HFFc6 (cell line): ENCODE measurements around the gene C1orf122. TPM values are rescaled to one million over a fixed set of nuclear protein-coding genes. Genes with fewer than 3 reads are reported as not detected.

Experiments
- DNase-seq: peaks from one replicate; pipeline ENCODE4 v3.0.0-alpha.2; 2018
- H3K27ac Mint-ChIP-seq: 2 replicates; pipeline ENCODE4 v1.8.0; 2020; ENCODE audit warnings: mild to moderate bottlenecking, mixed read lengths
- H3K27me3 Mint-ChIP-seq: 2 replicates; pipeline ENCODE4 v1.8.0; 2021; ENCODE audit warnings: mild to moderate bottlenecking, moderate library complexity, mixed read lengths; ENCODE audit not compliant: insufficient read depth
- H3K36me3 Mint-ChIP-seq: 2 replicates; pipeline ENCODE4 v1.8.0; 2021; ENCODE audit warnings: low read depth, mixed read lengths
- H3K4me1 Mint-ChIP-seq: 2 replicates; pipeline ENCODE4 v1.8.0; 2020; ENCODE audit warnings: low read depth, mixed read lengths
- H3K4me3 Mint-ChIP-seq: 2 replicates; pipeline ENCODE4 v1.8.0; 2020; ENCODE audit warnings: mild to moderate bottlenecking, moderate library complexity, mixed read lengths
- H3K9me3 Mint-ChIP-seq: 2 replicates; pipeline ENCODE4 v1.8.0; 2020; ENCODE audit warnings: mild to moderate bottlenecking, mixed read lengths
- total RNA-seq, 6 experiments: library from RNA; stranded (reverse); fragmentation: NEBNext Ultra II Directional; extraction: Animal tissue kit (Norgen Biotek cat#: 25700); gene quantifications; 2 replicates in 1 of 6; 3 replicates in 5 of 6; pipeline ENCODE4 v1.2.3, GENCODE V29; 2021
- TF ChIP-seq, protein P1 (sequence below): fragments of 200-600 bp; sonication (generic); IDR thresholded peaks from 2 replicates; pipeline ENCODE4 v1.5.0; 2021; ENCODE audit warnings: antibody characterized with exemption, mild to moderate bottlenecking

Gene C1orf122
- total RNA-seq, 6 experiments from 2014 or later = 60.6 to 97.1 (median 68.2) TPM

GRCh38 chr1:37778654-37779053 lies 28.9 kb upstream of the C1orf122 start:
- Mint-ChIP-seq H3K27ac (no peak overlapping the region), H3K4me3 (no peak overlapping the region), H3K36me3 (no peaks in the 10 kb centered on the region), H3K4me1 (no peaks in the 10 kb centered on the region), H3K9me3 (peaks cover 6% of the 10 kb centered on the region; the same call in 1 of the 2 replicates), H3K27me3 (peaks cover 20% of the 10 kb centered on the region)
- DNase-seq = no peak
- TF ChIP-seq, protein P1, sequence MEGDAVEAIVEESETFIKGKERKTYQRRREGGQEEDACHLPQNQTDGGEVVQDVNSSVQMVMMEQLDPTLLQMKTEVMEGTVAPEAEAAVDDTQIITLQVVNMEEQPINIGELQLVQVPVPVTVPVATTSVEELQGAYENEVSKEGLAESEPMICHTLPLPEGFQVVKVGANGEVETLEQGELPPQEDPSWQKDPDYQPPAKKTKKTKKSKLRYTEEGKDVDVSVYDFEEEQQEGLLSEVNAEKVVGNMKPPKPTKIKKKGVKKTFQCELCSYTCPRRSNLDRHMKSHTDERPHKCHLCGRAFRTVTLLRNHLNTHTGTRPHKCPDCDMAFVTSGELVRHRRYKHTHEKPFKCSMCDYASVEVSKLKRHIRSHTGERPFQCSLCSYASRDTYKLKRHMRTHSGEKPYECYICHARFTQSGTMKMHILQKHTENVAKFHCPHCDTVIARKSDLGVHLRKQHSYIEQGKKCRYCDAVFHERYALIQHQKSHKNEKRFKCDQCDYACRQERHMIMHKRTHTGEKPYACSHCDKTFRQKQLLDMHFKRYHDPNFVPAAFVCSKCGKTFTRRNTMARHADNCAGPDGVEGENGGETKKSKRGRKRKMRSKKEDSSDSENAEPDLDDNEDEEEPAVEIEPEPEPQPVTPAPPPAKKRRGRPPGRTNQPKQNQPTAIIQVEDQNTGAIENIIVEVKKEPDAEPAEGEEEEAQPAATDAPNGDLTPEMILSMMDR = no peak

DNA sequence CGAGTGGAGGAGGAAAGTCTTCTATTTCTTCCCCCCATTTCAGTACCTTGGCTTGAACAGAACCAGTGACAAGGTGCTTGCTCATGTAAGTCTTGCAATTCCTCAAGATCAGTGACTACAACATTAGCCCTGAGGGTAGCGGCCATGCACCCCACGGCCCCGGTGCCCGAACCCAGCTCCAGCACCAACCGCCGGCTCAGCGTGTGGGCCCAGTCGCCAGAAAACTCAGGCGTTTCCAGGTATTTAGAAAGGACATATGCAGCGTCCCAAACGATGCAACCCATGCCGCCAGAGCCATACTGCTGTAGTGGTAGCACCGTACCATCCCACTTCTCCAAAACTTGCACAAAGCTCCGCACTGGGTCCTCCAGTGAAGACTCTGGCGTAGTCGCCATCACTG lies 25.1 kb upstream of the C1orf122 start:
- TF ChIP-seq, protein P1 = no peak
- no peak overlapping the region for H3K27ac Mint-ChIP-seq

GRCh38 chr1:37792943-37793686 lies 14.5 kb upstream of the C1orf122 start:
- Mint-ChIP-seq H3K4me1 (peaks cover 16% of the 10 kb centered on the region), H3K4me3 (peak overlapping the region; percentile 26; the same call in 1 of the 2 replicates), H3K9me3 (no peaks in the 10 kb centered on the region), H3K27me3 (peaks cover 6% of the 10 kb centered on the region; the same call in 1 of the 2 replicates), H3K27ac (no peak overlapping the region), H3K36me3 (no peaks in the 10 kb centered on the region)
- no peak for DNase-seq
- TF ChIP-seq, protein P1 = no peak

More for the DNA sequence above, 25.1 kb upstream of the C1orf122 start:
- Mint-ChIP-seq H3K4me3 (no peak overlapping the region), H3K36me3 (no peaks in the 10 kb centered on the region), H3K4me1 (no peaks in the 10 kb centered on the region), H3K9me3 (no peaks in the 10 kb centered on the region), H3K27me3 (peaks cover 24% of the 10 kb centered on the region)
- DNase-seq = no peak

- TF ChIP-seq, protein P1 = no peak
- H3K4me3 Mint-ChIP-seq = peak within 1 kb of the TSS; percentile 79
- no peaks in the 10 kb centered on the region for H3K36me3 Mint-ChIP-seq
- H3K9me3 Mint-ChIP-seq = no peaks in the 10 kb centered on the region
- peaks cover 6% of the 10 kb centered on the region; the same call in 1 of the 2 replicates for H3K27me3 Mint-ChIP-seq
- peaks cover 19% of the 10 kb centered on the region for H3K4me1 Mint-ChIP-seq
- no peak within 1 kb of the TSS for H3K27ac Mint-ChIP-seq
- DNase-seq = peak; percentile 9
Measured at GRCh38 chr1:37793773-37794371, 13.7 kb upstream of the C1orf122 start, which contains the start of gene MANEAL. TSS of gene MANEAL (plus strand) at chr1:37793847. CDS start at chr1:37794183, 336 bp downstream.

DNA sequence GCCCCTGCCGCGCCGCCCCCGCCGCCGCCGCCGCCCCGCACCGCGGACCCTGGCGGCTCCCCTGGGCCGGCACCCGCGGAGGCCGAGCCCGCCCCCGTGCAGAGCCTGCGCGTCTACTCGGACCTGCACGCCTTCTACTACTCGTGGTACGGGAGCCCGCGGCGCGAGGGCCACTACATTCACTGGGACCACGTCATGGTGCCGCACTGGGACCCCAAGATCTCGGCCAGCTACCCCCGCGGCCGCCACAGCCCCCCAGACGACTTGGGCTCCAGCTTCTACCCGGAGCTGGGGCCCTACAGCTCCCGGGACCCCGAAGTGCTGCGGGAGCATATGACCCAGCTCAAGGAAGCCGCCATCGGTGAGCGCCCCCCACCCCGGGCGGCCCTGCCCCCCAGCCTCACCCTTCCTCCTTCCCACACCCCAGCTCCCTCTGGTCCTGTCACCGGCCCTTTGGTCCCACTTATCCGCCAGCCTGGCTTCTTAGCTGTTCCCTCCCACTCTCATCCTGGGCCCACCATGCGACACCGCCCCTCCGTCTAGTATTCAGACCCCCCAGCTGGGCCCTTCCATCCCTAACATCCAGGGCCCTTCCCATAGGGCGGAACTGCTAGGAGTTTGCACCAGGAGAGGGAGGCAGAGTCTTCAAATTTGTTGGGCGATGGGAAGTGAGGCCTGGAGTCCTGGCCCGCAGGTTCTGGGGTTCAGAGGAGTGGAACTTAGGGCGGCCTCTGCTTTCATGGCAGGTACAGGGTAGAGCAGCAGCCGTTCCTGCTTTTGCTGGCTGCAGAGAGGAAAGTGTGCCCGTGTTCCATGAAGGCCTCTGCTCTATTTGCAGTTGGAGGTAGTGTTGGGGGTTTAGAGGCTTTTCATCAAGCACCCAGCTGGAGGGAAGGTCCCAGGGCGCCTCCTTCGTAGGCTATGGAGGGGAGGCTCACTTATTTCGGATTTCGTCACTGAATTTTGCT lies 12.9 kb upstream of the C1orf122 start:
- Mint-ChIP-seq H3K27ac (no peak overlapping the region), H3K4me3 (peak overlapping the region; percentile 79), H3K9me3 (no peaks in the 10 kb centered on the region), H3K4me1 (peaks cover 19% of the 10 kb centered on the region), H3K27me3 (peaks cover 6% of the 10 kb centered on the region; the same call in 1 of the 2 replicates), H3K36me3 (no peaks in the 10 kb centered on the region)
- DNase-seq = no peak
- TF ChIP-seq, protein P1 = no peak
